HCT116 (cell line): Measurements from ENCODE around the gene SPON1. TPM values are rescaled to one million over a fixed set of nuclear protein-coding genes. Genes with fewer than 3 reads are reported as not detected.

Experiments used
- ATAC-seq: fragments of 200-7000 bp; cut with Tn5 transposase; 2 replicates; pipeline ENCODE4 v1.9.1; 2020; ENCODE audit warnings: mild to moderate bottlenecking, moderate library complexity
- BruUV-seq: library from RNA; stranded (reverse); fragments of 400-500 nt; replicated peaks from 2 replicates; lab custom pipeline; 2021; lab: Mats Ljungman, UMichigan
- CTCF ChIA-PET: fragments of 300-600 bp; sonication (Branson Sonifier 250); formaldehyde crosslinking; loops from one replicate; lab custom pipeline; 2021; ENCODE audit warnings: antibody characterized with exemption; lab: Charles Lee
- POLR2A ChIA-PET: fragments of 300-600, 350-600 bp; sonication (Branson Sonifier 250); formaldehyde crosslinking; loops from one replicate; lab custom pipeline; 2021; ENCODE audit warnings: antibody characterized with exemption; lab: Charles Lee
- RAD21 ChIA-PET, 2 experiments: fragments of 300-600 bp; sonication (Branson Sonifier 250); formaldehyde crosslinking; loops; one replicate each; lab custom pipeline; 2023; ENCODE audit warnings: low total read pairs in 2 of 2; ENCODE audit not compliant: uncharacterized antibody in 2 of 2, unreplicated experiment in 2 of 2, low non-redundant PET in 1 of 2; lab: Charles Lee
- DNase-seq: peaks from one replicate; pipeline ENCODE4 v3.0.0-alpha.2; 2010; ENCODE audit warnings: low read depth, low spot score
- H2AFZ ChIP-seq: fragments of 200-600 bp; shearing (Covaris generic), sonication (generic); 2 replicates; pipeline ENCODE4 v1.6.1; 2017; ENCODE audit warnings: low read depth, mixed run types, mixed read lengths, antibody characterized with exemption, low read length; ENCODE audit not compliant: poor library complexity, severe bottlenecking
- H3K27ac ChIP-seq: 2 replicates; pipeline ENCODE4 v1.5.1; 2012; ENCODE audit warnings: low read depth, low read length
- H3K27me3 ChIP-seq: fragments of 200-600 bp; sonication (generic); 2 replicates; pipeline ENCODE4 v1.6.1; 2016; ENCODE audit warnings: mixed run types, low read length, mixed read lengths; ENCODE audit not compliant: insufficient read depth
- H3K36me3 ChIP-seq, 2 experiments: fragments of 200-500 bp in 1 of 2; fragments of 200-600 bp in 1 of 2; sonication (Bioruptor generic) in 1 of 2; sonication (generic) in 1 of 2; 2 replicates each; pipeline versions ENCODE4 v1.5.1 to v1.6.1; 2014 to 2016; ENCODE audit warnings: low read length in 2 of 2, inconsistent platforms in 1 of 2, mixed read lengths in 1 of 2, mixed run types in 1 of 2; ENCODE audit not compliant: insufficient read depth in 2 of 2, control insufficient read depth in 1 of 2
- H3K4me1 ChIP-seq, 2 experiments: fragments of 200-600 bp in 1 of 2; sonication (generic) in 1 of 2; 2 replicates each; pipeline versions ENCODE4 v1.5.1 to v1.6.1; 2012 to 2017; ENCODE audit warnings: low read length in 2 of 2, inconsistent platforms in 1 of 2, mild to moderate bottlenecking in 1 of 2, mixed read lengths in 1 of 2, mixed run types in 1 of 2, moderate library complexity in 1 of 2; ENCODE audit not compliant: insufficient read depth in 2 of 2, control insufficient read depth in 1 of 2
- H3K4me2 ChIP-seq: fragments of 200-600 bp; sonication (generic); 2 replicates; pipeline ENCODE4 v1.6.1; 2017; ENCODE audit warnings: mixed run types, low read length, mixed read lengths
- H3K4me3 ChIP-seq, 2 experiments: fragments of 200-600 bp in 1 of 2; sonication (generic) in 1 of 2; replicated peaks in 1 of 2; 2 replicates each; pipeline ENCODE4 v1.5.1; 2011 to 2016; ENCODE audit warnings: low read length in 2 of 2, control low read depth in 1 of 2, low read depth in 1 of 2, mild to moderate bottlenecking in 1 of 2, mixed read lengths in 1 of 2, mixed run types in 1 of 2
- H3K79me2 ChIP-seq: fragments of 200-600 bp; sonication (generic); 2 replicates; pipeline ENCODE4 v1.6.1; 2017; ENCODE audit warnings: mild to moderate bottlenecking, mixed run types, low read length, moderate library complexity, mixed read lengths; ENCODE audit not compliant: insufficient read depth
- H3K9ac ChIP-seq: fragments of 200-600 bp; sonication (generic); 2 replicates; pipeline ENCODE4 v1.6.1; 2016; ENCODE audit warnings: low read length, mixed read lengths
- H3K9me2 ChIP-seq: fragments of 200-600 bp; sonication (generic), shearing (Covaris generic); 2 replicates; pipeline ENCODE4 v1.6.1; 2017; ENCODE audit warnings: mixed run types, mild to moderate bottlenecking, moderate library complexity; ENCODE audit not compliant: insufficient read depth
- H3K9me3 ChIP-seq, 2 experiments: fragments of 200-500 bp in 1 of 2; fragments of 200-600 bp in 1 of 2; sonication (Bioruptor generic) in 1 of 2; sonication (generic) in 1 of 2; 2 replicates each; pipeline ENCODE4 v1.6.1; 2014 to 2017; ENCODE audit warnings: low read length in 2 of 2, mixed read lengths in 2 of 2, inconsistent platforms in 1 of 2, low read depth in 1 of 2, mild to moderate bottlenecking in 1 of 2, mixed run types in 1 of 2, moderate library complexity in 1 of 2; ENCODE audit not compliant: control insufficient read depth in 1 of 2, insufficient read depth in 1 of 2
- H4K20me1 ChIP-seq: fragments of 200-600 bp; sonication (generic), shearing (Covaris generic); 2 replicates; pipeline ENCODE4 v1.6.1; 2017; ENCODE audit warnings: mixed run types, mild to moderate bottlenecking, moderate library complexity; ENCODE audit not compliant: insufficient read depth
- EZH2 ChIP-seq: fragments of 200-600 bp; sonication (generic); IDR thresholded peaks from 2 replicates; pipeline ENCODE4 v1.6.1; 2017; ENCODE audit warnings: antibody characterized with exemption, mixed run types
- EZH2phosphoT487 ChIP-seq: fragments of 200-600 bp; IDR thresholded peaks from 2 replicates; pipeline ENCODE4 v1.6.1; 2018; ENCODE audit warnings: antibody characterized with exemption, borderline replicate concordance
- FOSL1 ChIP-seq: IDR thresholded peaks from 2 replicates; pipeline ENCODE4 v1.6.1; 2012; ENCODE audit warnings: low read depth
- REST ChIP-seq: IDR thresholded peaks from 2 replicates; pipeline ENCODE4 v1.6.1; 2012; ENCODE audit warnings: low read depth
- SP1 ChIP-seq: IDR thresholded peaks from 2 replicates; pipeline ENCODE4 v1.6.1; 2012; ENCODE audit warnings: low read depth
- intact Hi-C: fragments of 100-400 bp; cut with micrococcal nuclease; formaldehyde crosslinking; loops from 2 replicates; pipeline ENCODE4 v1.10.0; 2022
- total RNA-seq: library from RNA; stranded (reverse); gene quantifications from one replicate; pipeline ENCODE4 v1.2.1, GENCODE V29; 2021; ENCODE audit not compliant: unreplicated experiment

Gene SPON1
- total RNA-seq, 1 experiment from 2014 or later = 0.17 TPM

DNA sequence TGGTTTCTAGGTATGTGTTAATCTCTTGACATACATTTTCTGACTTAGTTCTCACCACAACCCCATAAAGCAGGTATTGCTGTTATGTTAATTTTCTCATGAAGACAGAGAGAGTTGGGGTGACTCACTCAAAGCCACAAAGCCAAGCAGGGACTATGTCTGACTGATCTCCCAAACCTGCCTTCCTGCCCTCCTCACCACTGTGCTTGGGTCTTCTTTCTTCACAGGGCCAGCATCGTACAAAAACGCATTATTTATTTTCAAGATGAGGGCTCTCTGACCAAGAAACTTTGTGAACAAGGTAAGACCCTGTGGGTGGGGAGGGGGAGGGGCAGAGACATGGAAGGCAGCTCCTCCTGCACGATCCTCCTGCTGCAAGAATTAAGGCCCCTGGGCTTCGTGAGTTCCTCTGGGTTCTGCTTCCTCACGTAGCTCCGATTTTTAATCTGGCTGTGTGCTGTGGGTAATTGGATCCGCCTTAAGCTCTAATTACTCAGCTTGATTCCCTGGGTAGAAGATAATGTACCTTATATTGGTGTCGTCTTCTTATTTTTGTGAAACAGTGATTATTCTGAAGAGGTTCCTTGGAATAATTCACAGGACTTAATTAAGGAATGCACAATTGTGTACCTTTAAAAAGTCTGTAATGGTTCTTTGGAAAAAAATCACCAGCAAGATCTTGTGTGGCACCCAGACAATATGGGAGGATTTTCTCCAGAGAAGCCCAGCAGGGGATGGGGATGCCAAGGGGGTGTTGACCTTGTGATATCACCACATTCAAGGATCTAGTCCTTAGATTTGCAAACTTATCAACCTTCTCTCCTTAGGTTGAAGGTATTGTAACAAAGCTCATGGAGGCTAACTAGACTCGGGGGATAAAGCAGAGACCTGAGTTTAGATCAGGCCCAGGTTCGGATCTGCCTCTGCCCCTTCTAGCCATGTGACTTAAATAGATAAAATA lies 112.9 kb downstream of the SPON1 start:
- Histone ChIP-seq H4K20me1 (no peaks in the 10 kb centered on the region), H3K4me3 (no peak overlapping the region), H3K9ac (no peak overlapping the region), H3K79me2 (no peaks in the 10 kb centered on the region), H3K27me3 (peaks cover 5% of the 10 kb centered on the region; the same call in 1 of the 2 replicates), H2AFZ (no peak overlapping the region), H3K9me3 (no peaks in the 10 kb centered on the region), H3K36me3 (no peaks in the 10 kb centered on the region), H3K4me2 (no peak overlapping the region), H3K4me1 (no peaks in the 10 kb centered on the region), H3K9me2 (no peaks in the 10 kb centered on the region), H3K27ac (no peak overlapping the region)
- CTCF ChIA-PET = no interaction called here
- intact Hi-C loops = no loop called here
- no peak for DNase-seq
- ATAC-seq = no peak
- TF ChIP-seq EZH2 (no peak), REST (no peak), FOSL1 (no peak), EZH2phosphoT487 (no peak), SP1 (no peak)
- BruUV-seq = no TSS peak
- POLR2A ChIA-PET = no interaction called here
- RAD21 ChIA-PET = no interaction called here
